HCT116 (cell line): ENCODE measurements around the gene EXOC6B. TPM values are rescaled to one million over a fixed set of nuclear protein-coding genes. Genes with fewer than 3 reads are reported as not detected.

Source experiments
- ATAC-seq: fragments of 200-7000 bp; cut with Tn5 transposase; 2 replicates; pipeline ENCODE4 v1.9.1; 2020; ENCODE audit warnings: mild to moderate bottlenecking, moderate library complexity
- BruUV-seq: library from RNA; stranded (reverse); fragments of 400-500 nt; replicated peaks from 2 replicates; lab custom pipeline; 2021; lab: Mats Ljungman, UMichigan
- CTCF ChIA-PET: fragments of 300-600 bp; sonication (Branson Sonifier 250); formaldehyde crosslinking; loops from one replicate; lab custom pipeline; 2021; ENCODE audit warnings: antibody characterized with exemption; lab: Charles Lee
- POLR2A ChIA-PET: fragments of 300-600, 350-600 bp; sonication (Branson Sonifier 250); formaldehyde crosslinking; loops from one replicate; lab custom pipeline; 2021; ENCODE audit warnings: antibody characterized with exemption; lab: Charles Lee
- RAD21 ChIA-PET, 2 experiments: fragments of 300-600 bp; sonication (Branson Sonifier 250); formaldehyde crosslinking; loops; one replicate each; lab custom pipeline; 2023; ENCODE audit warnings: low total read pairs in 2 of 2; ENCODE audit not compliant: uncharacterized antibody in 2 of 2, unreplicated experiment in 2 of 2, low non-redundant PET in 1 of 2; lab: Charles Lee
- DNase-seq: peaks from one replicate; pipeline ENCODE4 v3.0.0-alpha.2; 2010; ENCODE audit warnings: low read depth, low spot score
- H2AFZ ChIP-seq: fragments of 200-600 bp; shearing (Covaris generic), sonication (generic); 2 replicates; pipeline ENCODE4 v1.6.1; 2017; ENCODE audit warnings: low read depth, mixed run types, mixed read lengths, antibody characterized with exemption, low read length; ENCODE audit not compliant: poor library complexity, severe bottlenecking
- H3K27ac ChIP-seq: 2 replicates; pipeline ENCODE4 v1.5.1; 2012; ENCODE audit warnings: low read depth, low read length
- H3K27me3 ChIP-seq: fragments of 200-600 bp; sonication (generic); 2 replicates; pipeline ENCODE4 v1.6.1; 2016; ENCODE audit warnings: mixed run types, low read length, mixed read lengths; ENCODE audit not compliant: insufficient read depth
- H3K36me3 ChIP-seq, 2 experiments: fragments of 200-500 bp in 1 of 2; fragments of 200-600 bp in 1 of 2; sonication (Bioruptor generic) in 1 of 2; sonication (generic) in 1 of 2; 2 replicates each; pipeline versions ENCODE4 v1.5.1 to v1.6.1; 2014 to 2016; ENCODE audit warnings: low read length in 2 of 2, inconsistent platforms in 1 of 2, mixed read lengths in 1 of 2, mixed run types in 1 of 2; ENCODE audit not compliant: insufficient read depth in 2 of 2, control insufficient read depth in 1 of 2
- H3K4me1 ChIP-seq, 2 experiments: fragments of 200-600 bp in 1 of 2; sonication (generic) in 1 of 2; 2 replicates each; pipeline versions ENCODE4 v1.5.1 to v1.6.1; 2012 to 2017; ENCODE audit warnings: low read length in 2 of 2, inconsistent platforms in 1 of 2, mild to moderate bottlenecking in 1 of 2, mixed read lengths in 1 of 2, mixed run types in 1 of 2, moderate library complexity in 1 of 2; ENCODE audit not compliant: insufficient read depth in 2 of 2, control insufficient read depth in 1 of 2
- H3K4me2 ChIP-seq: fragments of 200-600 bp; sonication (generic); 2 replicates; pipeline ENCODE4 v1.6.1; 2017; ENCODE audit warnings: mixed run types, low read length, mixed read lengths
- H3K4me3 ChIP-seq, 2 experiments: fragments of 200-600 bp in 1 of 2; sonication (generic) in 1 of 2; replicated peaks in 1 of 2; 2 replicates each; pipeline ENCODE4 v1.5.1; 2011 to 2016; ENCODE audit warnings: low read length in 2 of 2, control low read depth in 1 of 2, low read depth in 1 of 2, mild to moderate bottlenecking in 1 of 2, mixed read lengths in 1 of 2, mixed run types in 1 of 2
- H3K79me2 ChIP-seq: fragments of 200-600 bp; sonication (generic); 2 replicates; pipeline ENCODE4 v1.6.1; 2017; ENCODE audit warnings: mild to moderate bottlenecking, mixed run types, low read length, moderate library complexity, mixed read lengths; ENCODE audit not compliant: insufficient read depth
- H3K9ac ChIP-seq: fragments of 200-600 bp; sonication (generic); 2 replicates; pipeline ENCODE4 v1.6.1; 2016; ENCODE audit warnings: low read length, mixed read lengths
- H3K9me2 ChIP-seq: fragments of 200-600 bp; sonication (generic), shearing (Covaris generic); 2 replicates; pipeline ENCODE4 v1.6.1; 2017; ENCODE audit warnings: mixed run types, mild to moderate bottlenecking, moderate library complexity; ENCODE audit not compliant: insufficient read depth
- H3K9me3 ChIP-seq, 2 experiments: fragments of 200-500 bp in 1 of 2; fragments of 200-600 bp in 1 of 2; sonication (Bioruptor generic) in 1 of 2; sonication (generic) in 1 of 2; 2 replicates each; pipeline ENCODE4 v1.6.1; 2014 to 2017; ENCODE audit warnings: low read length in 2 of 2, mixed read lengths in 2 of 2, inconsistent platforms in 1 of 2, low read depth in 1 of 2, mild to moderate bottlenecking in 1 of 2, mixed run types in 1 of 2, moderate library complexity in 1 of 2; ENCODE audit not compliant: control insufficient read depth in 1 of 2, insufficient read depth in 1 of 2
- H4K20me1 ChIP-seq: fragments of 200-600 bp; sonication (generic), shearing (Covaris generic); 2 replicates; pipeline ENCODE4 v1.6.1; 2017; ENCODE audit warnings: mixed run types, mild to moderate bottlenecking, moderate library complexity; ENCODE audit not compliant: insufficient read depth
- CEBPB ChIP-seq: IDR thresholded peaks from 2 replicates; pipeline ENCODE4 v1.6.1; 2012; ENCODE audit warnings: low read depth
- ELF1 ChIP-seq: IDR thresholded peaks from 2 replicates; pipeline ENCODE4 v1.6.1; 2012; ENCODE audit warnings: low read depth, borderline replicate concordance
- EZH2phosphoT487 ChIP-seq: fragments of 200-600 bp; IDR thresholded peaks from 2 replicates; pipeline ENCODE4 v1.6.1; 2018; ENCODE audit warnings: antibody characterized with exemption, borderline replicate concordance
- MAX ChIP-seq: IDR thresholded peaks from 2 replicates; pipeline ENCODE4 v1.6.1; 2012
- POLR2A ChIP-seq: IDR thresholded peaks from 2 replicates; pipeline ENCODE4 v1.7.0; 2011; ENCODE audit warnings: borderline replicate concordance; ENCODE audit not compliant: insufficient read depth, insufficient read length; ENCODE audit errors: extremely low read depth
- POLR2AphosphoS5 ChIP-seq: IDR thresholded peaks from 2 replicates; pipeline ENCODE4 v1.6.1; 2011; ENCODE audit warnings: mild to moderate bottlenecking, low read depth, low read length, moderate library complexity
- RAD21 ChIP-seq: IDR thresholded peaks from 2 replicates; pipeline ENCODE4 v1.6.1; 2012; ENCODE audit warnings: low read depth, mild to moderate bottlenecking
- SIN3A ChIP-seq: IDR thresholded peaks from 2 replicates; pipeline ENCODE4 v1.6.1; 2012; ENCODE audit warnings: low read depth
- SP1 ChIP-seq: IDR thresholded peaks from 2 replicates; pipeline ENCODE4 v1.6.1; 2012; ENCODE audit warnings: low read depth
- SRF ChIP-seq: IDR thresholded peaks from 2 replicates; pipeline ENCODE4 v1.6.1; 2012; ENCODE audit warnings: low read depth
- ZBTB33 ChIP-seq: IDR thresholded peaks from 2 replicates; pipeline ENCODE4 v1.6.1; 2011; ENCODE audit warnings: mild to moderate bottlenecking, low read length, moderate library complexity; ENCODE audit not compliant: insufficient replicate concordance; ENCODE audit errors: extremely low read depth
- ZFX ChIP-seq: fragments of 450-650 bp; IDR thresholded peaks from 2 replicates; pipeline ENCODE4 v1.6.1; 2017
- ZNF274 ChIP-seq: fragments of 200-500 bp; sonication (Bioruptor generic); IDR thresholded peaks from 2 replicates; pipeline ENCODE4 v1.6.1; 2014; ENCODE audit warnings: mild to moderate bottlenecking, low read depth, low read length, inconsistent platforms
- intact Hi-C: fragments of 100-400 bp; cut with micrococcal nuclease; formaldehyde crosslinking; loops from 2 replicates; pipeline ENCODE4 v1.10.0; 2022
- total RNA-seq: library from RNA; stranded (reverse); gene quantifications from one replicate; pipeline ENCODE4 v1.2.1, GENCODE V29; 2021; ENCODE audit not compliant: unreplicated experiment

The EXOC6B gene
- total RNA-seq, 1 experiment from 2014 or later = 25.4 TPM

- Histone ChIP-seq H3K4me1 (no peaks in the 10 kb centered on the region), H3K79me2 (no peaks in the 10 kb centered on the region), H3K27ac (no peak overlapping the region), H2AFZ (no peak overlapping the region), H3K27me3 (no peaks in the 10 kb centered on the region), H3K4me3 (no peak overlapping the region), H3K9ac (no peak overlapping the region), H3K4me2 (no peak overlapping the region), H3K9me3 (no peaks in the 10 kb centered on the region), H3K9me2 (no peaks in the 10 kb centered on the region), H3K36me3 (no peaks in the 10 kb centered on the region), H4K20me1 (no peaks in the 10 kb centered on the region)
- BruUV-seq = no TSS peak
- intact Hi-C loops = no loop called here
- no peak for DNase-seq
- ATAC-seq = no peak
- RAD21 ChIA-PET = no interaction called here
- POLR2A ChIA-PET = no interaction called here
- CTCF ChIA-PET = no interaction called here
- TF ChIP-seq SP1 = no peak
- TF ChIP-seq SIN3A = no peak
- TF ChIP-seq ZNF274 = no peak
- no peak for TF ChIP-seq ELF1
- no peak for TF ChIP-seq SRF
- no peak for TF ChIP-seq CEBPB
- TF ChIP-seq ZFX = no peak
- TF ChIP-seq RAD21 = no peak
- no peak for TF ChIP-seq POLR2AphosphoS5
- no peak for TF ChIP-seq MAX
- TF ChIP-seq EZH2phosphoT487 = no peak
- no peak for TF ChIP-seq POLR2A
- TF ChIP-seq ZBTB33 = no peak
Measured at GRCh38 chr2:72326759-72327158, 499.1 kb downstream of the EXOC6B start.
